Sigmoid colon (tissue), 7 donors: ENCODE measurements around the gene SPATA20. TPM values are rescaled to one million over a fixed set of nuclear protein-coding genes. Genes with fewer than 3 reads are reported as not detected.

ENCODE experiments used
- DNase-seq: peaks from one replicate; pipeline ENCODE4 v3.0.0-alpha.2; 2019
- H3K27ac ChIP-seq, 4 donors: fragments of 200-600 bp; sonication (generic); one replicate each; pipeline ENCODE4 v1.5.1; 2016 to 2019; ENCODE audit warnings: mild to moderate bottlenecking in 1 of 4
- H3K27me3 ChIP-seq, 3 donors: fragments of 200-600 bp; sonication (generic); one replicate each; pipeline ENCODE4 v1.5.1; 2019; ENCODE audit warnings: mild to moderate bottlenecking in 1 of 3
- H3K36me3 ChIP-seq, 4 donors: fragments of 200-600 bp; sonication (generic); one replicate each; pipeline ENCODE4 v1.5.1; 2016 to 2019
- H3K4me1 ChIP-seq, 4 donors: fragments of 200-600 bp; sonication (generic); one replicate each; pipeline ENCODE4 v1.5.1; 2017 to 2019
- H3K4me3 ChIP-seq, 4 donors: fragments of 200-600 bp; sonication (generic); one replicate each; pipeline ENCODE4 v1.5.1; 2017 to 2019; ENCODE audit warnings: mild to moderate bottlenecking in 2 of 4, moderate library complexity in 1 of 4
- H3K9me3 ChIP-seq, 4 donors: fragments of 200-600 bp in 3 of 4; sonication (generic) in 3 of 4; one replicate each; pipeline versions ENCODE4 v1.5.1 to v1.6.1; 2013 to 2019
- CTCF ChIP-seq, 4 experiments: fragments of 450-650 bp in 3 of 4; fragments of 200-600 bp in 1 of 4; IDR thresholded peaks; one replicate each; pipeline ENCODE4 v1.5.1; 2016 to 2019; ENCODE audit warnings: antibody characterized with exemption in 4 of 4, mild to moderate bottlenecking in 3 of 4, moderate library complexity in 2 of 4
- EP300 ChIP-seq, 4 donors: sonication (generic); formaldehyde crosslinking; IDR thresholded peaks; one replicate each; pipeline ENCODE4 v1.6.1; 2017; ENCODE audit warnings: antibody characterized with exemption in 4 of 4
- POLR2A ChIP-seq, 2 donors: fragments of 450-650 bp; IDR thresholded peaks; one replicate each; pipeline ENCODE4 v1.6.1; 2016; ENCODE audit warnings: antibody characterized with exemption in 2 of 2, mild to moderate bottlenecking in 2 of 2, moderate library complexity in 2 of 2
- POLR2AphosphoS5 ChIP-seq, 4 donors: sonication (generic); formaldehyde crosslinking; IDR thresholded peaks; one replicate each; pipeline ENCODE4 v1.6.1; 2017; ENCODE audit warnings: antibody characterized with exemption in 4 of 4
- WGBS, 2 donors: extraction: QIAGEN DNeasy Blood & Tissue Kit; methylation state at CpG; one replicate each; pipeline ENCODE4 v1.1.7; 2013; 5-methylcytosine and 5-hydroxymethylcytosine counted together
- intact Hi-C: fragments of 100-400 bp; cut with DNase I; formaldehyde crosslinking; loops from one replicate; pipeline ENCODE4 v1.15.1; 2023
- polyA plus RNA-seq, 3 donors: library from polyadenylated mRNA; stranded (reverse); fragments of 200-250 nt; gene quantifications; one replicate each; pipeline ENCODE4 v1.2.3, GENCODE V29; 2013
- total RNA-seq, 4 donors: library from RNA; depleted of rRNA; stranded (reverse); fragments of >200 nt; gene quantifications; one replicate each; pipeline ENCODE4 v1.1.0, GENCODE V29; 2016
- donor health status: healthy with polysubstance abuse.
- donor health status: Bipolar disorder and iron deficiency.
- donor health status: healthy.

SPATA20 gene
- total and polyA plus RNA-seq, 7 donors = 24.0 to 81.7 (median 45.1) TPM

- no peak for DNase-seq
- H3K9me3 ChIP-seq = no peaks in the 10 kb centered on the region
- WGBS, 2 donors = 60 to 70% methylated on average over 7 of the region's 7 CpGs
- peaks cover 0 to 6% (median 0%) of the 10 kb centered on the region in 3 donors for H3K27me3 ChIP-seq
- H3K4me1 ChIP-seq = peaks cover 0 to 4% (median 3%) of the 10 kb centered on the region in 4 donors
- H3K4me3 ChIP-seq = no peak overlapping the region
- TF ChIP-seq EP300 (IDR thresholded peaks at IDR 0.05) (no peak), POLR2A (IDR thresholded peaks at IDR 0.05) (no peak), CTCF (IDR thresholded peaks at IDR 0.05) (no peak), POLR2AphosphoS5 (IDR thresholded peaks at IDR 0.05) (no peak)
- H3K36me3 ChIP-seq = no peaks in the 10 kb centered on the region
- H3K27ac ChIP-seq = no peak overlapping the region
- intact Hi-C loops = no loop called here
Measured at GRCh38 chr17:50583641-50584040, 36.7 kb downstream of the SPATA20 start.

- intact Hi-C loops = no loop called here
- WGBS, 2 donors = 84% methylated on average over 4 of the region's 4 CpGs
Measured at GRCh38 chr17:50584116-50584515, 37.1 kb downstream of the SPATA20 start.

GRCh38 chr17:50584749-50585148, 37.8 kb downstream of the SPATA20 start:
- DNase-seq = no peak
- Histone ChIP-seq H3K36me3 (no peaks in the 10 kb centered on the region), H3K9me3 (no peaks in the 10 kb centered on the region), H3K4me1 (peaks cover 0 to 14% (median 14%) of the 10 kb centered on the region in 4 donors), H3K27ac (no peak overlapping the region), H3K4me3 (no peak overlapping the region), H3K27me3 (peaks cover 0 to 6% (median 0%) of the 10 kb centered on the region in 3 donors)
- intact Hi-C loops = no loop called here
- no peak for TF ChIP-seq POLR2AphosphoS5 (IDR thresholded peaks at IDR 0.05)
- no peak for TF ChIP-seq CTCF (IDR thresholded peaks at IDR 0.05)
- no peak for TF ChIP-seq EP300 (IDR thresholded peaks at IDR 0.05)
- TF ChIP-seq POLR2A (IDR thresholded peaks at IDR 0.05) = no peak
- WGBS, 2 donors = 84 to 90% methylated on average over 6 of the region's 6 CpGs

More at GRCh38 chr17:50584116-50584515, 37.1 kb downstream of the SPATA20 start:
- no peak for TF ChIP-seq CTCF (IDR thresholded peaks at IDR 0.05)
- no peak for TF ChIP-seq POLR2A (IDR thresholded peaks at IDR 0.05)
- H3K27ac ChIP-seq = no peak overlapping the region
- H3K4me1 ChIP-seq = peaks cover 0 to 9% (median 8%) of the 10 kb centered on the region in 4 donors
- H3K9me3 ChIP-seq = no peaks in the 10 kb centered on the region
- no peak overlapping the region for H3K4me3 ChIP-seq
- DNase-seq = no peak
- no peaks in the 10 kb centered on the region for H3K36me3 ChIP-seq
- peaks cover 0 to 6% (median 0%) of the 10 kb centered on the region in 3 donors for H3K27me3 ChIP-seq

- no peak overlapping the region for H3K4me3 ChIP-seq
- peaks cover 0 to 20% (median 19%) of the 10 kb centered on the region in 4 donors for H3K4me1 ChIP-seq
- peaks cover 0 to 2% (median 0%) of the 10 kb centered on the region in 3 donors for H3K27me3 ChIP-seq
- no peak for DNase-seq
- TF ChIP-seq POLR2AphosphoS5 (IDR thresholded peaks at IDR 0.05) (no peak), EP300 (IDR thresholded peaks at IDR 0.05) (no peak), CTCF (IDR thresholded peaks at IDR 0.05) (no peak), POLR2A (IDR thresholded peaks at IDR 0.05) (no peak)
- no peak overlapping the region for H3K27ac ChIP-seq
- no peaks in the 10 kb centered on the region for H3K9me3 ChIP-seq
- intact Hi-C loops = no loop called here
- H3K36me3 ChIP-seq = no peaks in the 10 kb centered on the region
- WGBS, 2 donors = 90 to 92% methylated on average over 4 of the region's 4 CpGs
Measured at GRCh38 chr17:50585346-50585745, 38.4 kb downstream of the SPATA20 start.

GRCh38 chr17:50585891-50586290, 38.9 kb downstream of the SPATA20 start:
- 78 to 88% methylated on average over 8 of the region's 8 CpGs for WGBS, 2 donors
- intact Hi-C loops = no loop called here
- Histone ChIP-seq H3K4me1 (peaks cover 0 to 20% (median 19%) of the 10 kb centered on the region in 4 donors), H3K36me3 (no peaks in the 10 kb centered on the region), H3K4me3 (no peak overlapping the region), H3K9me3 (no peaks in the 10 kb centered on the region), H3K27me3 (no peaks in the 10 kb centered on the region), H3K27ac (no peak overlapping the region)
- TF ChIP-seq POLR2AphosphoS5 (IDR thresholded peaks at IDR 0.05) = no peak
- TF ChIP-seq CTCF (IDR thresholded peaks at IDR 0.05) = no peak
- no peak for TF ChIP-seq POLR2A (IDR thresholded peaks at IDR 0.05)
- no peak for TF ChIP-seq EP300 (IDR thresholded peaks at IDR 0.05)
- no peak for DNase-seq
